Ovary (tissue), 3 donors: ENCODE results near the gene IL5RA.

ENCODE experiments used
- EP300 ChIP-seq: sonication (generic); formaldehyde crosslinking; IDR thresholded peaks from one replicate; pipeline ENCODE4 v1.6.1; 2017; ENCODE audit warnings: antibody characterized with exemption
- POLR2A ChIP-seq: fragments of 450-650 bp; IDR thresholded peaks from one replicate; pipeline ENCODE4 v1.6.1; 2017; ENCODE audit warnings: antibody characterized with exemption, mild to moderate bottlenecking, moderate library complexity
- TF ChIP-seq, protein P1 (sequence below), 3 donors: fragments of 450-650 bp in 2 of 3; fragments of 200-600 bp in 1 of 3; IDR thresholded peaks; one replicate each; pipeline versions ENCODE4 v1.5.1 to v1.8.0; 2016 to 2022; ENCODE audit warnings: antibody characterized with exemption in 3 of 3, mild to moderate bottlenecking in 1 of 3
- donor health status: DM: no; HTN: no; CAD: no.

DNA sequence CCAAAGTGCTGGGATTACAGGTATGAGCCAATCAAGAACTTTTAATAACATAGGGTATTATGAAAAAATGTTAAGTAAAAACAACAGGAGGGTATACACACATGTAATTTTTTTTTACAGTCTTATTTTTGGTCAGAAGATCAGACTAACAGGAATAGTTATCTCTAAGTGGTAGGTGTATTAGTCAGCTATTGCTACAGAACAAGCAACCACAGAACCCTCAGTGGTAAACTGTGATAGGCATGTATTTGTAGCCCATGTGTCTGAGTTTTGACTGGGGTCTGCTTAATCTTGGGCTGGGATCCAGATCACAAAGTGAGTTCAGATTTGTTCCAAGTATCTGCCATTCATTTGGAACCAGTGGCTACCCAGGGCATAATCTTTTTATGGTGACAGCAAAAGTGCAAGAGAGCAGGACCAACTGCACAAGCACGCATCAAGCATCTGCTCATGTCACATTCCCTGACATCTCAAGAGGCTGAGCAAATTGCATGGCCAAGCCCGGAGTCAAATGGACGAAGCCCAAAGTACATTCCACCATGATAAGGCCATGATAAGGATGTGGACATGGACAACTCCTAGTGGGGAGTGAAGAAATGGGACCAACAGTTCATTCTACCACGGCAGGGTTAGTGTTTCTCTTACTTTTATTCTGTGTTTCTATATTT is 3.0 kb upstream of the IL5RA start:
- TF ChIP-seq, protein P1, sequence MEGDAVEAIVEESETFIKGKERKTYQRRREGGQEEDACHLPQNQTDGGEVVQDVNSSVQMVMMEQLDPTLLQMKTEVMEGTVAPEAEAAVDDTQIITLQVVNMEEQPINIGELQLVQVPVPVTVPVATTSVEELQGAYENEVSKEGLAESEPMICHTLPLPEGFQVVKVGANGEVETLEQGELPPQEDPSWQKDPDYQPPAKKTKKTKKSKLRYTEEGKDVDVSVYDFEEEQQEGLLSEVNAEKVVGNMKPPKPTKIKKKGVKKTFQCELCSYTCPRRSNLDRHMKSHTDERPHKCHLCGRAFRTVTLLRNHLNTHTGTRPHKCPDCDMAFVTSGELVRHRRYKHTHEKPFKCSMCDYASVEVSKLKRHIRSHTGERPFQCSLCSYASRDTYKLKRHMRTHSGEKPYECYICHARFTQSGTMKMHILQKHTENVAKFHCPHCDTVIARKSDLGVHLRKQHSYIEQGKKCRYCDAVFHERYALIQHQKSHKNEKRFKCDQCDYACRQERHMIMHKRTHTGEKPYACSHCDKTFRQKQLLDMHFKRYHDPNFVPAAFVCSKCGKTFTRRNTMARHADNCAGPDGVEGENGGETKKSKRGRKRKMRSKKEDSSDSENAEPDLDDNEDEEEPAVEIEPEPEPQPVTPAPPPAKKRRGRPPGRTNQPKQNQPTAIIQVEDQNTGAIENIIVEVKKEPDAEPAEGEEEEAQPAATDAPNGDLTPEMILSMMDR (IDR thresholded peaks at IDR 0.05): no peak
- TF ChIP-seq EP300 (no peak), POLR2A (no peak)
